Astrocyte of the spinal cord (primary cell): ENCODE data around the gene CCDC50.

Experiments
- DNase-seq: peaks from one replicate; pipeline ENCODE4 v3.0.0; 2011; ENCODE audit warnings: low read depth, low spot score
- H3K4me3 ChIP-seq: 2 replicates; pipeline ENCODE4 v1.5.1; 2011; ENCODE audit warnings: low read depth, mild to moderate bottlenecking, low read length, moderate library complexity
- in situ Hi-C: cut with HindIII; loops from 2 replicates; pipeline ENCODE4 v1.10.0; 2017; ENCODE audit warnings: low sequenced_read_pairs
- TF ChIP-seq, protein P1 (sequence below): IDR thresholded peaks from 2 replicates; pipeline ENCODE4 v1.5.1; 2012; ENCODE audit warnings: low read depth, mild to moderate bottlenecking, low read length, inconsistent platforms

CCDC50 gene

GRCh38 chr3:191328962-191329653 is at the start of gene CCDC50:
CCDC50 (plus strand) TSS chr3:191329394; CDS start chr3:191329675, 281 bp downstream.
- DNase-seq, result peak; percentile 83
- peak within 1 kb of the TSS; percentile 88 for H3K4me3 ChIP-seq
- in situ Hi-C loops, result no loop called here
- TF ChIP-seq, protein P1, sequence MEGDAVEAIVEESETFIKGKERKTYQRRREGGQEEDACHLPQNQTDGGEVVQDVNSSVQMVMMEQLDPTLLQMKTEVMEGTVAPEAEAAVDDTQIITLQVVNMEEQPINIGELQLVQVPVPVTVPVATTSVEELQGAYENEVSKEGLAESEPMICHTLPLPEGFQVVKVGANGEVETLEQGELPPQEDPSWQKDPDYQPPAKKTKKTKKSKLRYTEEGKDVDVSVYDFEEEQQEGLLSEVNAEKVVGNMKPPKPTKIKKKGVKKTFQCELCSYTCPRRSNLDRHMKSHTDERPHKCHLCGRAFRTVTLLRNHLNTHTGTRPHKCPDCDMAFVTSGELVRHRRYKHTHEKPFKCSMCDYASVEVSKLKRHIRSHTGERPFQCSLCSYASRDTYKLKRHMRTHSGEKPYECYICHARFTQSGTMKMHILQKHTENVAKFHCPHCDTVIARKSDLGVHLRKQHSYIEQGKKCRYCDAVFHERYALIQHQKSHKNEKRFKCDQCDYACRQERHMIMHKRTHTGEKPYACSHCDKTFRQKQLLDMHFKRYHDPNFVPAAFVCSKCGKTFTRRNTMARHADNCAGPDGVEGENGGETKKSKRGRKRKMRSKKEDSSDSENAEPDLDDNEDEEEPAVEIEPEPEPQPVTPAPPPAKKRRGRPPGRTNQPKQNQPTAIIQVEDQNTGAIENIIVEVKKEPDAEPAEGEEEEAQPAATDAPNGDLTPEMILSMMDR, result no peak

DNA sequence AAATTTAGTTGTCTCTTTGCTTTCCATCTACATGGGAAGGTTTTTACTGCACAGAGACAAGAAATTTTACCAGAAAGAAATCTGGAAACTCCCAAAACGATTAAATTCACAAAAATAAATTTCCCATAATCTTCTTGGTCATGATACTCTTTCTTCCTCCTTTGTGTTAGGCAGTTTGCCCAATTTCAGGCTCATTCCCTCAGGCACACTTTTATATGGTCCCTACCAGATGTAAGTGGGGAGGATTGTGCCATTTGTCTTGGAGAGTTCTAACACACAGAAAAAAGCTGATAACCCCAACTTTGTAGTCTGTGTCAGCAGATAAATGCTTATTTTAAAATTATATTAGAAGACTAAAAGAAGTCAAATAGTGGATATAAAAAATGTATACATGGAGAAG is 49.1 kb upstream of the CCDC50 start:
- DNase-seq, result no peak
- H3K4me3 ChIP-seq, result no peak overlapping the region
- TF ChIP-seq, protein P1, result no peak
- in situ Hi-C loops, result no loop called here

- in situ Hi-C loops, result no loop called here
- no peak overlapping the region for H3K4me3 ChIP-seq
- DNase-seq, result no peak
- TF ChIP-seq, protein P1, result no peak
Observed at GRCh38 chr3:191280882-191281281, 48.3 kb upstream of the CCDC50 start.

GRCh38 chr3:191282251-191283185 is 46.7 kb upstream of the CCDC50 start:
- TF ChIP-seq, protein P1, result no peak
- no peak overlapping the region for H3K4me3 ChIP-seq
- DNase-seq, result no peak
- in situ Hi-C loops, result no loop called here

DNA sequence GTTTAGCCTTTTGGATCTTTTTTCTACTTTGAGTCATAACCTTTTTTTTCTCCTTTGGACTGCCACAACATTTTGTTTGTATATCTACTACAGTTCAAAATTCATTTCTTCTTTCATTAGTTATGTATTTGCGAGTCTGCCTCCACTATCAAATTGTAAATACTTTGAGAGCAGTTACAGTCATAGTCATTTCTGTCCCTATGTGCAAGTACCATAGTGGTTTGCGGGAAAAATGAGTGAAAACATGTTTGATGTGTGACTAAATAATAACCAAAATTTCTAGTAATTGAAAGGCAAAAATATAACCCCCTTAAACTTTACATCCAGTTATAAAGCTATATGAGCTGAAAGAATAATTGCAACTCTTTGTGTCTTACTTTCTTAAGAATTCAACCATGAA is 45.8 kb upstream of the CCDC50 start:
- TF ChIP-seq, protein P1, result no peak
- H3K4me3 ChIP-seq, result no peak overlapping the region
- DNase-seq, result no peak
- in situ Hi-C loops, result no loop called here

DNA sequence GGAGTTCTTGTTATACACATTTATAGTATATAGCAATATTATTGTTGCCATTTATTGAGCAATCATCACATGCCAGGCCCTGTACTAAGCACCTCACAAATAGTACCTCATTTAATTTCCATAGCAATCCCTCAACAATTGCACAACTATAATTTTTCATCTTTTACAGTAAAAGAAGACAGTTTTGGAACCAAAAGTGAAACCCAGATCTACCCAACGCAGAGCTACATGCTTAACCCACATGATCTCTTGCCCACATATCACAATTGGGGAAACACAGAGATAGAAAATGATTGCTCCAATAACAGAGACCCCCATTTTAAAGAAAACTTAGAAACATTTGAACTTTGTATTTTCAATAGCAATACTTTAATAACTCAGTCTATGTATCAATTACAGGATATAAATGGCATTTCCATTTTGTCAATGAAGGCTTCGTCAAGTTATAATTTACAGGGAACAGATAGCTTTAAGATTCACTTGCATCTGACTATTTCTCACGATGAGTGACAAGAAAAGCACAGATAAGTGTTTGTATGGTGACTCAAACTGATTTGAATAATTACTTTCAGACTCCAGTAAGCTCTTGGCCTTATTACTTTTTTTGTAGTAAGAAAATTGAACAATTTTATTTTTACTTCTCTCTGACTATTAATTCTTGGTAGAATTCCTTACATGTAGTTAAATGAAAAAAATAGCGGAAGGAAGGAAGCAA is 38.7 kb upstream of the CCDC50 start:
- no peak overlapping the region for H3K4me3 ChIP-seq
- in situ Hi-C loops, result no loop called here
- TF ChIP-seq, protein P1, result no peak
- DNase-seq, result peak; percentile 10
